Measurements from ENCODE around the gene AP4B1.

The AP4B1 gene

DNA sequence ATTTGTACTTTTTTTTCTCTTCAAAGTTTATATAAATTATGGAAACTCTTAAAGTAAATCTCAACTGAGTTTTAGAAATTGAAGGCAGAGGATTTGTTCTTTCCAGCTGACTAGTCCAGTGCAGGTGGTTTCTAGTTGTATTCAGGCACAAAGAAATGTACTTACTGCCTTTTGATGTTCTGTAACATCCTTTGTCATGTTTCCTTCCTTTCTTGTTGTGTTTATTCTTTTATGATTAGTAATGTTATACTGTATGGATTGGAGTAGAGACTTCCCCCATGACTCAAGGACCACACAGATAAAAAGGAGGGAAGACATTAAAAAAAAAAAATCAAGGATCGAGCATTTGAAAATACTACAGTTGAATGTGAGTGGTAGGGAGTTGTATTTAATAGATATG lies 32.5 kb upstream of the AP4B1 start:
- DNase-seq (ENCODE audit: low spot score in 2 of 2) = no peak
- H3K4me1 Mint-ChIP-seq = peaks cover 72% of the 10 kb centered on the region
- no peaks in the 10 kb centered on the region for H3K9me3 Mint-ChIP-seq
- peak overlapping the region; percentile 76 for H3K4me3 Mint-ChIP-seq
- no peak for ATAC-seq
- peak overlapping the region; percentile 53 for H3K27ac Mint-ChIP-seq
- H3K36me3 Mint-ChIP-seq = peaks cover 61% of the 10 kb centered on the region

DNA sequence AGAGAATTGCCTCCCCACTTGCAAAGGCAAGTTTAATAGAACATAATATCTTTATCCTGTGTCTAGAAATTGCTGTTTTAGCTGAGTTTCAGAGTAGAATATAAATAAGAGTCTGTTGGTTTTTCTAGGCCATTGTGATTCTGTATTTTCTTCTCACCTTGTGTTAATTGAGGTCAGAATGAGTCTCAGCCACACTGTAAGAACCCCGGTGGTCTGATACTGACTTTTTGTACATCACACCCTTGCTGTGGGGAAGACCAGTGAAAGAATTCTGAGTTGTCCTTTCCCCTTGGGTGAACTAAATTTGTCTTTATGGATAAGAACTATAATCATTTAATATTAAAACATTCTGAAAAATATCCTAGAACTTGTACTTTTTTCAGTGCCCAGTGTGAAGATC lies 31.4 kb upstream of the AP4B1 start:
- no peak for DNase-seq (ENCODE audit: low spot score in 2 of 2)
- H3K4me1 Mint-ChIP-seq = peaks cover 78% of the 10 kb centered on the region

DNA sequence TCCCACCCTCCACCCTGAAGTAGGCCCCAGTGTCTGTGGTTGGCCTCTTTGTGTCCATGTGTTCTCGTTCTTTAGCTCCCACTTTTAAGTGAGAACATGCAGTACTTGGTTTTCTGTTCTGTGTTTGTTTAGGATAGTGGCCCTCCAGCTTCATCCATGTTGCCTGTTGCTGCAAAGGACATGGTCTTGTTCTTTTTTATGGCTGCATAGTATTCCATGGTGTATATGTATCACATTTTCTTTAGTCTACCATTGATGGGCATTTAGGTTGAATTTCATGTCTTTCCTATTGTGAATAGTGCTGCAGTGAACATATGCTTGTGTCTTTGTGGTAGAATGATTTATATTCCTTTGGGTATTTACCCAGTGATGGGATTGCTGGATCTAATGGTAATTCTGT lies 30.6 kb upstream of the AP4B1 start:
- Mint-ChIP-seq H3K36me3 (peaks cover 57% of the 10 kb centered on the region), H3K9me3 (no peaks in the 10 kb centered on the region), H3K27ac (no peak overlapping the region), H3K4me1 (peaks cover 78% of the 10 kb centered on the region), H3K4me3 (no peak overlapping the region)
- ATAC-seq (no peak), DNase-seq (ENCODE audit: low spot score in 2 of 2) (no peak)

More for the DNA sequence above, 31.4 kb upstream of the AP4B1 start:
- Mint-ChIP-seq H3K4me3 (peak overlapping the region; percentile 7), H3K36me3 (peaks cover 57% of the 10 kb centered on the region), H3K9me3 (no peaks in the 10 kb centered on the region), H3K27ac (no peak overlapping the region)
- peak; percentile 77 for ATAC-seq

DNA sequence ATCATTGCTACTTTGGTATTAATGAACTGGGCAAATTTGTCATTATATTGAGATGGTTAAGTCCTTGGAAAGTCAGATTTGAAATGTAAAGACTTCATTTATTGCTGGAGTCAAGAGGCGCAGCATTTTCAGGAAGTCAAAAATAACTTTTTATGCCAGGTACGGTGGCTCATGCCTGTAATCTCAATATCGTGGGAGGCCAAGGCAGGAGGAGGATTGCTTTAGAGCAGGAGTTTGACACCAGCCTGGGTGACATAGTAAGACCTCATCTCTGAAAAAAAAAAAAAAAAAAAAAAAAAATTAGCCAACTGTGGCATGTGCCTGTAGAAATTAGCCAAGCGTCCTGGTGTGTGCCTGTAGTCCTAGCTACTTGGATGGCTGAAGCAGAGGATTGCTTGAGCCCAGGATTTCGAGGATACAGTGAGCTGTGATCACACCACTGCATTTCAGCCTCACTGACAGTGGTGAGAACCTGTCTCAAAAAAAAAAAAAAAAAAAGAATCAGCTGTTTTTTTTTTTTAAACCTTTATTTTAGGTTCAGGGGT lies 30.0 kb upstream of the AP4B1 start:
- Mint-ChIP-seq H3K27ac (no peak overlapping the region), H3K36me3 (peaks cover 57% of the 10 kb centered on the region)
- no peak for ATAC-seq

GRCh38 chr1:113934006-113934405 lies 29.4 kb upstream of the AP4B1 start:
- Mint-ChIP-seq H3K36me3 (peaks cover 52% of the 10 kb centered on the region), H3K9me3 (no peaks in the 10 kb centered on the region), H3K4me1 (peaks cover 67% of the 10 kb centered on the region), H3K27ac (peak overlapping the region; percentile 97), H3K4me3 (peak overlapping the region; percentile 91)
- DNase-seq (ENCODE audit: low spot score in 2 of 2) = no peak
- no peak for ATAC-seq

More for the DNA sequence above, 30.0 kb upstream of the AP4B1 start:
- H3K4me1 Mint-ChIP-seq = peaks cover 73% of the 10 kb centered on the region
- no peaks in the 10 kb centered on the region for H3K9me3 Mint-ChIP-seq
- DNase-seq (ENCODE audit: low spot score in 2 of 2) = no peak
- H3K4me3 Mint-ChIP-seq = no peak overlapping the region

DNA sequence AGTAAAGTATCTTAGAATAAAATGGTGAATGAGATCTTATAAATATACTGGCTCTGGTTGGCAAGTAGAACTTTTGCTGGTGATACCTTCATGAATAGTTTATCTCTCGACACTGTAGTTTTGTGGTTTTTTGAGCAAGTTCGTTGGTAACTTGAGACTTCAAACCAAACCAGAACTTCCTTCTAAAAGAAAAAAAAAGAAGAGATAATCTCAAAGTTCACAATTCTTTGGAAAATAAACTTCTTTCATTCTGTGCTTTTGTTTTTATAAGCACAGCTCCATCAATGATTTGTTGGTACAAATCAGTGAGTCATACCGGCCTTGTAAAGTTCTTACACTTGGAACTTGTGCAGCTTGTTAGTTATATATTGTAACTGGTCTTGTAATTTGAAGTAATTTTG lies 26.9 kb upstream of the AP4B1 start:
- DNase-seq (ENCODE audit: low spot score in 2 of 2) (no peak), ATAC-seq (no peak)
- no peaks in the 10 kb centered on the region for H3K9me3 Mint-ChIP-seq
- H3K36me3 Mint-ChIP-seq = peaks cover 44% of the 10 kb centered on the region
- H3K27ac Mint-ChIP-seq = peak overlapping the region; percentile 97
- H3K4me3 Mint-ChIP-seq = peak overlapping the region; percentile 91
- H3K4me1 Mint-ChIP-seq = peaks cover 60% of the 10 kb centered on the region

DNA sequence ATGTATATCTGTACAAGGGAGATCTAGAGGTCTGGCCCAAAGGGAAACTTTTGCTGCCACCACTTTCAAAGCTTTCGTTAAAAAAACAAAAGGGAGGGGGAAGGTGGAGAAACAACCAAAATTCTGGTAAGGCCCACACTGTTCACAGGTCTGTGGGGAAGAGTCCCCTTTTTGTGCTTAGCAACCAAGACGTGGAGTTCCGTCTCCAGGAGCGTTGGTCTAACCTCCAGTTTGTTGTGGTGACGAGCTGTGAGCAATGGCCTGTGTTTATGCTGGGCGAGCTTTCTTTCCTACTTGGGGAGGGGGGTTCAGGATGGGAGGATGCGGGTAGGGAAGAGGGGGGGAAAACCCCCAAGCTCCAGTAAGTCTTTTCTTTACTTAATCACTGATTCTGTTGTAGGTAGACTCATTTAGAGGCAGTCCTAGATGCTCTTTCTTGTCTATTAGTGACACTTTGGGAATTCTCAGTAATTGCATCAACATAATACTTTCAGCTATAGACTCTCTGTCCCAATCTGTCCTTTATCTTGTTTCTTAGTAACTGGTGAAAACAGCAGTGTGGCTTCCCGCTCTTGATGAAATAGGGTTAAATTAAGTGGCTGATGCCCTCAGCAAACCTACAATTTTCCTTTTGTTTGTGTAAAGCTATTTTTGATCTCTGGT lies 26.0 kb upstream of the AP4B1 start:
- DNase-seq (ENCODE audit: low spot score in 2 of 2) = peak; percentile 27 to 83
- H3K4me3 Mint-ChIP-seq = peak overlapping the region; percentile 91

DNA sequence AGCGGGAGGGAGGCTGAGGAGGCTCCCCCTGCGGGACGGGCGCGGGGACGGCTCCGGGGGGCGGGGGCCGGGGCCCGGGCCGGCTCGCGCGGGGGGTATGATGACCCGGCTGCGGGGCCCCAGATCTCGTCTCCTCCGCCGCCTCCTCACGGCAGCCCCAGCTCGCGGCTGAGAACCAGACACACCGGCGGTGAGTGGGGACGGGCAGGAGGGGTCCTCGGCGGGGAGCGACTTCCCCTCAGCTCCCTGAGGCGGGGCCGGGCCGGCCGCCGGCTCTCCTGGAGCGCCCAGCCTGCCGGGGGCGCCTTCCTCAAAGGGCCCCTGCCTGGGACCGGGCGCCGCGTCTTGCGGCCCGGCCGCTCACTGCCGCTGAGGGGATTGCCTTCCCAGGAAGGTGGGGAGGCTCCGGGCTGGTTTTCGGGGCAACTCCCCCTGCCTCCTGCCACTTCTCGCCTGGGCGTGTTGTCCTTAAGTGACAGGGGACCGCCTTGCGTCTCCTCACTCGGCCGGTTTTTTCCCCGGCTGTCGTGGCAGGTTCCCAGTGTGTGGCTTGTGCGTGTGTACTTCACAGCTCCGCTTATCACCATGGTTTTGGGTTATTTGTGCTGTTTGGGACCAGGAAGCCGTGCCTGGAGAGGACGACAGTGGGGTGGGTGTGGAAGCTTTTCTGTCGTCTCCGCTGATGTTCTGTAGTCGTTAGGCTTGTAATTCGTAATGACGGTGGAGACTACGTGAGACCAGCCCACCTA lies 25.3 kb upstream of the AP4B1 start:
- Mint-ChIP-seq H3K4me1 (peaks cover 55% of the 10 kb centered on the region), H3K36me3 (peaks cover 33% of the 10 kb centered on the region), H3K27ac (peak overlapping the region; percentile 97), H3K9me3 (no peaks in the 10 kb centered on the region), H3K4me3 (peak overlapping the region; percentile 91)
- DNase-seq (ENCODE audit: low spot score in 2 of 2) (peak; percentile 45 to 87), ATAC-seq (peak; percentile 54)

More for the DNA sequence above, 26.0 kb upstream of the AP4B1 start:
- H3K27ac Mint-ChIP-seq = peak overlapping the region; percentile 97
- H3K36me3 Mint-ChIP-seq = peaks cover 38% of the 10 kb centered on the region
- peaks cover 56% of the 10 kb centered on the region for H3K4me1 Mint-ChIP-seq
- ATAC-seq = peak; percentile 75
- H3K9me3 Mint-ChIP-seq = no peaks in the 10 kb centered on the region

GRCh38 chr1:113928941-113929749 lies 24.5 kb upstream of the AP4B1 start, which contains the start of gene HIPK1:
Gene HIPK1, plus strand, starts transcription at chr1:113929324.
- Mint-ChIP-seq H3K9me3 (no peaks in the 10 kb centered on the region), H3K36me3 (peaks cover 33% of the 10 kb centered on the region), H3K4me3 (peak within 1 kb of the TSS; percentile 91), H3K27ac (peak within 1 kb of the TSS; percentile 97), H3K4me1 (peaks cover 51% of the 10 kb centered on the region)
- DNase-seq (ENCODE audit: low spot score in 2 of 2) (peak; percentile 81 to 96), ATAC-seq (peak; percentile 83)

GRCh38 chr1:113928187-113928930 lies 23.8 kb upstream of the AP4B1 start:
- no peak for DNase-seq (ENCODE audit: low spot score in 2 of 2)
- peaks cover 44% of the 10 kb centered on the region for H3K4me1 Mint-ChIP-seq
- ATAC-seq = no peak
- H3K27ac Mint-ChIP-seq = peak overlapping the region; percentile 97
- peak overlapping the region; percentile 91 for H3K4me3 Mint-ChIP-seq
- H3K9me3 Mint-ChIP-seq = no peaks in the 10 kb centered on the region
- peaks cover 26% of the 10 kb centered on the region for H3K36me3 Mint-ChIP-seq

- ATAC-seq (no peak), DNase-seq (ENCODE audit: low spot score in 2 of 2) (no peak)
- H3K27ac Mint-ChIP-seq = no peak overlapping the region
- H3K4me1 Mint-ChIP-seq = peaks cover 15% of the 10 kb centered on the region
- no peak overlapping the region for H3K4me3 Mint-ChIP-seq
- no peaks in the 10 kb centered on the region for H3K36me3 Mint-ChIP-seq
- H3K9me3 Mint-ChIP-seq = no peaks in the 10 kb centered on the region
These were observed 19.9 kb upstream of the AP4B1 start for GRCh38 chr1:113924473-113924872.

GRCh38 chr1:113922957-113923356 lies 18.4 kb upstream of the AP4B1 start:
- ATAC-seq (no peak), DNase-seq (ENCODE audit: low spot score in 2 of 2) (no peak)
- H3K27ac Mint-ChIP-seq = no peak overlapping the region
- no peak overlapping the region for H3K4me3 Mint-ChIP-seq
- no peaks in the 10 kb centered on the region for H3K36me3 Mint-ChIP-seq
- no peaks in the 10 kb centered on the region for H3K9me3 Mint-ChIP-seq
- peaks cover 11% of the 10 kb centered on the region for H3K4me1 Mint-ChIP-seq

DNA sequence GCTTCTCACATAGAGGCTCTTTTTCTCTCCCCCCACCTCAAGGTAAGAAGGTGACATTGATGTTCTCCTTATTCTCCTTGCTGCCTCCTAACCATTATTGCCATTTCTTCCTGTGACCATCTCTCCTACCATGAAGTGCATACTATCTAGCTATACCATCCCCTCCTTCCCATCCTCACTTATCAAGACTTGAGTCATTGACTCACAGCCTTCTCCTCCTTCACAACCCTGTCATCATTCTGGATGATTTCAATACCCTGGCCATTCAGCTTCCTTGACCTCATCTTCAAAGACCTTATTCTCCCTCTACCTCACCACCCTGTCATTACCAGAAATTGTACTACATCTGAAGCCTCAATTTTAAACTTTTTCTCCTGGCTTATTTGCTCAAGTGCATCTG lies 13.6 kb upstream of the AP4B1 start:
- ATAC-seq = no peak
- DNase-seq (ENCODE audit: low spot score in 2 of 2) = no peak
- H3K4me3 Mint-ChIP-seq = no peak overlapping the region
- H3K27ac Mint-ChIP-seq = no peak overlapping the region
- H3K9me3 Mint-ChIP-seq = no peaks in the 10 kb centered on the region
- H3K4me1 Mint-ChIP-seq = peaks cover 7% of the 10 kb centered on the region
- H3K36me3 Mint-ChIP-seq = no peaks in the 10 kb centered on the region

GRCh38 chr1:113917400-113918082 lies 12.9 kb upstream of the AP4B1 start:
- DNase-seq (ENCODE audit: low spot score in 2 of 2) (no peak), ATAC-seq (peak; percentile 83)
- H3K36me3 Mint-ChIP-seq = no peaks in the 10 kb centered on the region
- no peak overlapping the region for H3K4me3 Mint-ChIP-seq
- H3K27ac Mint-ChIP-seq = peak overlapping the region; percentile 53
- H3K9me3 Mint-ChIP-seq = no peaks in the 10 kb centered on the region
- peaks cover 7% of the 10 kb centered on the region for H3K4me1 Mint-ChIP-seq
